ENCODE data around the gene ZBTB7C. TPM values are rescaled to one million over a fixed set of nuclear protein-coding genes. Genes with fewer than 3 reads are reported as not detected.

ZBTB7C gene
- total and polyA plus RNA-seq, 9 of the 15 experiments (the other 6 are each of a cell fraction or from before 2014, with no cell fraction given), result not detected

DNA sequence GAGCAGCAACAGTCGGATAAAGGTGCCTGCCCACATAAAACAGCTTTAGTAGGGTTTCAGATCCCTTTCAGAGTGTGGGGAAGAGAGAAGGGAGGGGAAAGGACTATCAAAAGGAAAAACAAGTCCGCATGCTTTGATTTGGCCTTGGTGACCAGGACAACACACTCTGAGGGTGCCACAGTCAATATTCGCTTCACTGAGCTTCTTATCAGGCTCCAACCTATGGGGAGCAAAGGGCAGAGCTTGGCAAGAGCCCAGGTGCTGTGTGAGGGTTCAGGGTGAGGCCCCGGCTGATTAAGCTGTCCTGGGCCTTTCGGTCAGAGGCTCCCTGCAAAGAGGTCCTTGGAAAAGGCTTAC, 241.3 kb downstream of the ZBTB7C start:
- intact Hi-C loops (cut with micrococcal nuclease) (no loop called here), in situ Hi-C loops (cut with MboI) (no loop called here)
- DNase-seq (ENCODE audit: extremely low read depth in 1 of 4, low spot score in 3 of 4), result no peak
- ChIA-PET POLR2A (no interaction called here), CTCF (ENCODE audit: low intra/inter-chr PET ratio) (no interaction called here)
- H3K9me3 ChIP-seq (replicated peaks; ENCODE audit: control insufficient read depth, insufficient read depth, low read depth, low read length), result no peaks in the 10 kb centered on the region
- no peak for FAIRE-seq
- ATAC-seq, result no peak
- H2AFZ ChIP-seq (ENCODE audit: low read depth, low read length), result no peak overlapping the region
- no peaks in the 10 kb centered on the region for H3K79me2 ChIP-seq (ENCODE audit: control insufficient read depth, insufficient read depth, low read length)
- peaks cover 0 to 36% of the 10 kb centered on the region in 2 experiments; a peak in 2 of 5 replicates for H3K27me3 ChIP-seq (ENCODE audit: control insufficient read depth in 2 of 2, insufficient read depth in 2 of 2, low read length in 2 of 2)
- H3K27ac ChIP-seq (ENCODE audit: extremely low read depth, low read depth, low read length), result no peak overlapping the region
- BruUV-seq (replicated peaks), result no TSS peak
- H3K9me1 ChIP-seq (ENCODE audit: control insufficient read depth, insufficient read depth, low read length), result no peaks in the 10 kb centered on the region
- no peaks in the 10 kb centered on the region for H3K4me1 ChIP-seq (replicated peaks in 1 of 2; ENCODE audit: control insufficient read depth in 2 of 2, insufficient read depth in 2 of 2, low read length in 2 of 2)
- WGBS (ENCODE audit: insufficient coverage, low coverage, missing lambda C conversion rate), result 4% methylated on average over 5 of the region's 5 CpGs
- no peak overlapping the region for H3K4me2 ChIP-seq (ENCODE audit: insufficient read depth, low read length)
- no peak overlapping the region for H3K9ac ChIP-seq (ENCODE audit: insufficient read depth in 1 of 2, low read depth in 2 of 2, low read length in 2 of 2)
- H4K20me1 ChIP-seq (replicated peaks; ENCODE audit: control insufficient read depth, insufficient read depth, low read length), result no peaks in the 10 kb centered on the region
- no peaks in the 10 kb centered on the region for H3K36me3 ChIP-seq (ENCODE audit: control insufficient read depth, insufficient read depth, low read length)
- H3K4me3 ChIP-seq, result no peak overlapping the region
- TF ChIP-seq PCBP1 (IDR thresholded peaks at IDR 0.05; ENCODE audit: low read depth, low read length, poor library complexity, severe bottlenecking), result no peak
- TF ChIP-seq RERE (CRISPR knock-in tag; IDR thresholded peaks at IDR 0.05; ENCODE audit: borderline replicate concordance), result no peak
- TF ChIP-seq, protein P1, sequence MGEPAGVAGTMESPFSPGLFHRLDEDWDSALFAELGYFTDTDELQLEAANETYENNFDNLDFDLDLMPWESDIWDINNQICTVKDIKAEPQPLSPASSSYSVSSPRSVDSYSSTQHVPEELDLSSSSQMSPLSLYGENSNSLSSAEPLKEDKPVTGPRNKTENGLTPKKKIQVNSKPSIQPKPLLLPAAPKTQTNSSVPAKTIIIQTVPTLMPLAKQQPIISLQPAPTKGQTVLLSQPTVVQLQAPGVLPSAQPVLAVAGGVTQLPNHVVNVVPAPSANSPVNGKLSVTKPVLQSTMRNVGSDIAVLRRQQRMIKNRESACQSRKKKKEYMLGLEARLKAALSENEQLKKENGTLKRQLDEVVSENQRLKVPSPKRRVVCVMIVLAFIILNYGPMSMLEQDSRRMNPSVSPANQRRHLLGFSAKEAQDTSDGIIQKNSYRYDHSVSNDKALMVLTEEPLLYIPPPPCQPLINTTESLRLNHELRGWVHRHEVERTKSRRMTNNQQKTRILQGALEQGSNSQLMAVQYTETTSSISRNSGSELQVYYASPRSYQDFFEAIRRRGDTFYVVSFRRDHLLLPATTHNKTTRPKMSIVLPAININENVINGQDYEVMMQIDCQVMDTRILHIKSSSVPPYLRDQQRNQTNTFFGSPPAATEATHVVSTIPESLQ (CRISPR knock-in tag; IDR thresholded peaks at IDR 0.05), result no peak
- TF ChIP-seq HINFP (tag; conservative IDR thresholded peaks at IDR 0.05; ENCODE audit: low read depth), result no peak
- TF ChIP-seq ZEB2 (IDR thresholded peaks at IDR 0.05), result no peak

Measured in K562 (cell line).